ENCODE measurements around the gene ELP4.

Gene ELP4

DNA sequence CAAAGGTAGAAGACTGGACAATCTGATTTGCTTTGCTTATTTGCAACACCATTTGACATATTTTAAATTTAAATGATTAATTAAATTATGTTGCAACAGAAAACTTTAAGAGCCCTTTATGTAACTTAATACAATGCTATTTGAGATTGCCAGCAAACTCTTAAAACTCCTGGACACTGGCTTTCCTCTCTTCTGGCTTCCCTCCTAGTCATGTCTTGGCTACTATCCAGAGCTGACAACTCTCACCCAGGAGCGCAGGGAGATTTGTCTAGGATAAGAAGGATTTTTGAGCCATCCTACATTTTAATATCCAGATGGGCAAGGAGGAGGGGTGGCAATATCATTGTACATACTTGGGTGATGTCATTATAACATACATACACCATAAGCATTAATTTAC, 134.3 kb downstream of the ELP4 start:
- H3K9ac ChIP-seq (ENCODE audit: low read length), result no peak overlapping the region
- H3K4me2 ChIP-seq (ENCODE audit: low read length), result no peak overlapping the region
- TF ChIP-seq CTCF (IDR thresholded peaks at IDR 0.05; ENCODE audit: low read length), result no peak
- TF ChIP-seq EZH2 (IDR thresholded peaks at IDR 0.05; ENCODE audit: borderline replicate concordance, low read length), result no peak

GRCh38 chr11:31645747-31646146, 136.2 kb downstream of the ELP4 start:
- Histone ChIP-seq H3F3A (ENCODE audit: insufficient read depth, low read length) (no peaks in the 10 kb centered on the region), H3K9me2 (ENCODE audit: low read depth, low read length) (no peaks in the 10 kb centered on the region), H3K4me3 (ENCODE audit: low read depth, low read length, poor library complexity, severe bottlenecking) (no peak overlapping the region), H3K9ac (ENCODE audit: low read length) (no peak overlapping the region), H3K4me2 (ENCODE audit: low read length) (no peak overlapping the region), H3K4me1 (ENCODE audit: insufficient read depth, low read length, severe bottlenecking) (no peaks in the 10 kb centered on the region), H4K20me1 (ENCODE audit: insufficient read depth, low read length) (no peaks in the 10 kb centered on the region), H2AFZ (ENCODE audit: low read length) (no peak overlapping the region), H3K9me3 (ENCODE audit: low read length) (no peaks in the 10 kb centered on the region), H3K79me2 (ENCODE audit: insufficient read depth, low read length) (no peaks in the 10 kb centered on the region), H3K27ac (ENCODE audit: low read depth, low read length, poor library complexity, severe bottlenecking) (no peak overlapping the region), H3K27me3 (ENCODE audit: insufficient read depth, low read length) (no peaks in the 10 kb centered on the region), H3K36me3 (ENCODE audit: insufficient read depth, low read length) (peaks cover 11% of the 10 kb centered on the region; the same call in 1 of the 2 replicates)
- no peak for TF ChIP-seq CTCF (IDR thresholded peaks at IDR 0.05; ENCODE audit: low read length)
- no peak for TF ChIP-seq EZH2 (IDR thresholded peaks at IDR 0.05; ENCODE audit: borderline replicate concordance, low read length)

More for the DNA sequence above, 134.3 kb downstream of the ELP4 start:
- no peak overlapping the region for H2AFZ ChIP-seq (ENCODE audit: low read length)
- no peaks in the 10 kb centered on the region for H3F3A ChIP-seq (ENCODE audit: insufficient read depth, low read length)
- no peak overlapping the region for H3K27ac ChIP-seq (ENCODE audit: low read depth, low read length, poor library complexity, severe bottlenecking)
- H3K9me2 ChIP-seq (ENCODE audit: low read depth, low read length), result no peaks in the 10 kb centered on the region
- no peaks in the 10 kb centered on the region for H3K27me3 ChIP-seq (ENCODE audit: insufficient read depth, low read length)
- no peak overlapping the region for H3K4me3 ChIP-seq (ENCODE audit: low read depth, low read length, poor library complexity, severe bottlenecking)
- no peaks in the 10 kb centered on the region for H3K4me1 ChIP-seq (ENCODE audit: insufficient read depth, low read length, severe bottlenecking)
- peaks cover 3% of the 10 kb centered on the region; the same call in 1 of the 2 replicates for H3K36me3 ChIP-seq (ENCODE audit: insufficient read depth, low read length)
- no peaks in the 10 kb centered on the region for H3K9me3 ChIP-seq (ENCODE audit: low read length)
- H3K79me2 ChIP-seq (ENCODE audit: insufficient read depth, low read length), result no peaks in the 10 kb centered on the region
- H4K20me1 ChIP-seq (ENCODE audit: insufficient read depth, low read length), result no peaks in the 10 kb centered on the region

DNA sequence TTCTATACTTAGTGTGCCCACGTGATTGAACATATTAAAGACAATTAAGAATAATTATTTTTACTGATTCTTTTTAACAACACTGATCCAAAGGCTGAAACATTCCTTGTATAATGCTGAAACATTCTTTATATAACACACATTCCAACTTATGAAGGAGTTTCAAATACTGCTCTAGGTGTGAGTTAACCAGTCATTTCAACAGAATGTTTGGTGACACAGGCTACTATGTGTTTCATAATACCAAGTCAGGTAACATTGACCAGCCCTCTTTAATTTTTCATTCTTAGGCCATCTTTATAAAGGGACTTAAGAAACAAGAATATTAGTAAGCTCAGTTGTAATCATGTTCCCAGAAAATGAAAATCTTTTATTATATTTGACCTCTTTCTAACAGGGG, 136.6 kb downstream of the ELP4 start:
- no peaks in the 10 kb centered on the region for H3K27me3 ChIP-seq (ENCODE audit: insufficient read depth, low read length)
- H3K9ac ChIP-seq (ENCODE audit: low read length), result no peak overlapping the region
- no peak for TF ChIP-seq EZH2 (IDR thresholded peaks at IDR 0.05; ENCODE audit: borderline replicate concordance, low read length)
- TF ChIP-seq CTCF (IDR thresholded peaks at IDR 0.05; ENCODE audit: low read length), result no peak
- no peak overlapping the region for H3K4me3 ChIP-seq (ENCODE audit: low read depth, low read length, poor library complexity, severe bottlenecking)
- no peaks in the 10 kb centered on the region for H3F3A ChIP-seq (ENCODE audit: insufficient read depth, low read length)
- H2AFZ ChIP-seq (ENCODE audit: low read length), result no peak overlapping the region
- H4K20me1 ChIP-seq (ENCODE audit: insufficient read depth, low read length), result no peaks in the 10 kb centered on the region
- H3K36me3 ChIP-seq (ENCODE audit: insufficient read depth, low read length), result peaks cover 11% of the 10 kb centered on the region; the same call in 1 of the 2 replicates
- H3K9me2 ChIP-seq (ENCODE audit: low read depth, low read length), result no peaks in the 10 kb centered on the region
- no peaks in the 10 kb centered on the region for H3K79me2 ChIP-seq (ENCODE audit: insufficient read depth, low read length)
- H3K9me3 ChIP-seq (ENCODE audit: low read length), result no peaks in the 10 kb centered on the region
- no peak overlapping the region for H3K4me2 ChIP-seq (ENCODE audit: low read length)
- H3K27ac ChIP-seq (ENCODE audit: low read depth, low read length, poor library complexity, severe bottlenecking), result no peak overlapping the region
- no peaks in the 10 kb centered on the region for H3K4me1 ChIP-seq (ENCODE audit: insufficient read depth, low read length, severe bottlenecking)
